Lung (tissue), 12 donors: ENCODE results near the gene ATXN10. TPM values are rescaled to one million over a fixed set of nuclear protein-coding genes. Genes with fewer than 3 reads are reported as not detected.

Experiments used
- ATAC-seq: fragments of 200-7000 bp; cut with Tn5 transposase; one replicate; pipeline ENCODE4 v1.9.1; 2020; ENCODE audit warnings: moderate number of reproducible peaks; ENCODE audit not compliant: insufficient read depth, low FRiP score
- DNase-seq, 3 donors: peaks; one replicate each; pipeline ENCODE4 v3.0.0-alpha.2; 2013 to 2017
- H3K27ac ChIP-seq, 2 donors: one replicate each; pipeline ENCODE4 v1.5.1; 2013; ENCODE audit warnings: mild to moderate bottlenecking in 2 of 2, moderate library complexity in 2 of 2, control low read depth in 1 of 2, inconsistent platforms in 1 of 2, low read depth in 1 of 2, low read length in 1 of 2
- H3K27me3 ChIP-seq, 3 donors: one replicate each; pipeline ENCODE4 v1.5.1; 2013; ENCODE audit warnings: low read length in 2 of 3; ENCODE audit not compliant: control insufficient read depth in 3 of 3, insufficient read depth in 3 of 3
- H3K36me3 ChIP-seq, 4 donors: one replicate each; pipeline ENCODE4 v1.5.1; 2013; ENCODE audit warnings: low read length in 4 of 4, mild to moderate bottlenecking in 1 of 4, moderate library complexity in 1 of 4; ENCODE audit not compliant: control insufficient read depth in 4 of 4, insufficient read depth in 4 of 4
- H3K4me1 ChIP-seq, 5 donors: one replicate each; pipeline ENCODE4 v1.5.1; 2013; ENCODE audit warnings: low read length in 5 of 5, mild to moderate bottlenecking in 2 of 5, moderate library complexity in 1 of 5; ENCODE audit not compliant: control insufficient read depth in 5 of 5, insufficient read depth in 5 of 5
- H3K4me3 ChIP-seq: one replicate; pipeline ENCODE4 v1.5.1; 2013; ENCODE audit warnings: mild to moderate bottlenecking, control low read depth, moderate library complexity
- H3K9ac ChIP-seq, 2 donors: one replicate each; pipeline ENCODE4 v1.5.1; 2013; ENCODE audit warnings: low read length in 2 of 2, control low read depth in 1 of 2; ENCODE audit not compliant: insufficient read depth in 1 of 2
- H3K9me3 ChIP-seq, 4 donors: one replicate each; pipeline ENCODE4 v1.5.1; 2013; ENCODE audit warnings: low read length in 3 of 4, mild to moderate bottlenecking in 1 of 4, moderate library complexity in 1 of 4; ENCODE audit not compliant: control insufficient read depth in 4 of 4, insufficient read depth in 3 of 4
- CTCF ChIP-seq: IDR thresholded peaks from 2 replicates; pipeline ENCODE4 v1.5.1; 2012; ENCODE audit warnings: mild to moderate bottlenecking; ENCODE audit errors: control extremely low read depth, extremely low read depth
- WGBS, 2 donors: extraction: QIAGEN DNeasy Blood & Tissue Kit; methylation state at CpG; one replicate each; pipeline ENCODE4 v1.1.7; 2013; 5-methylcytosine and 5-hydroxymethylcytosine counted together
- polyA plus RNA-seq, 2 donors: library from polyadenylated mRNA; stranded (reverse); fragments of 200-250 nt; gene quantifications; one replicate each; pipeline ENCODE4 v1.2.1, GENCODE V29; 2013
- total RNA-seq, 2 donors: library from RNA; depleted of rRNA in 1 of 2; stranded (reverse); fragments of >200 nt in 1 of 2; gene quantifications; one replicate each; pipeline ENCODE4 v1.2.1, GENCODE V29; 2014 to 2021
- donor health status: control.
- donor health status: control.
- donor health status: Bipolar disorder and iron deficiency.
- donor health status: healthy.
- donor health status: DM: yes; HTN: yes; CAD: no.

ATXN10 gene
- total and polyA plus RNA-seq, 4 donors: 41.9 to 164 (median 92.2) TPM

DNA sequence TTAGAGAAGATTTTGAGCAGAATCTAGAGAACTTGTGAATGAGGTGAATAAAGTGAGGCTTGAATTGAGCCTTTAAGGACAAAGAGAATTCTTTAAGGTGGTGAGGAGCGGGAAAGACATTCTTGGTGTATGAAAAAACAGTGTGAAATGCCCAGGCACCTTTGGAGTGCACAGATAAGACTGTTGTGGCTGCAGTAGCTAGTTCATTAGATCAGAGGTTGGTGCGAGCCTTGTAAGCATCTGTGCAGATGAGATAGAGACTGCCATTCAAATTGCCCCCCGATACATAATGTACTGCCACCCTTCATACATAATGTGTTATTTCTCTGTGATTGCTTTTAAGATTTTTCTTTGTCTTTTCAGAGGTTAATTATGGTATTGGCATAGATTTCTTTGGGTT is 31.3 kb downstream of the ATXN10 start:
- H3K36me3 ChIP-seq: peaks cover 15 to 45% (median 27%) of the 10 kb centered on the region in 4 donors
- DNase-seq (no peak), ATAC-seq (no peak)
- H3K9me3 ChIP-seq: peaks cover 0 to 3% (median 0%) of the 10 kb centered on the region in 4 donors
- no peak overlapping the region for H3K4me3 ChIP-seq
- 96 to 97% methylated on average over 3 of the region's 3 CpGs for WGBS, 2 donors
- H3K4me1 ChIP-seq: no peaks in the 10 kb centered on the region
- no peak overlapping the region for H3K9ac ChIP-seq
- H3K27me3 ChIP-seq: no peaks in the 10 kb centered on the region
- TF ChIP-seq CTCF: no peak
- H3K27ac ChIP-seq: no peak overlapping the region

DNA sequence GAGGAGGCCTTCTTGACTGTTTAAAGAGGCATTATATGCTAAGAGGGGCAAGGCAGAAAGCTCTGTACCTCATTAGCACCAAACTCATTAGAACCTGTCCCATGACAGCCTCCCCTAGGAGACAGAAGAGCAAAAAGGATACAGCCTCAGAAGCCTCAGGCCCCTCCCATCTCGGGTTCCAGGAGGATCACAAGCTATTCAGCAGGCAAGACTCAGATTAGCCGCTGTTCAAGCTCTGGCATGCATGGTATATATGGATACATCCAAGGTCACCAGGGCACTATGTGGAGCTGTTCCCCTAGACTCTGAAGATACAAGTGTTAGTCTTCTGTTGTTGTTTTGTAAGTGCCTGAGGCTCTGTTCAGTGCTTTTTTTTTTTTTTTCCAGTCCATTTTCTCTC is 32.1 kb downstream of the ATXN10 start:
- no peaks in the 10 kb centered on the region for H3K27me3 ChIP-seq
- no peaks in the 10 kb centered on the region for H3K4me1 ChIP-seq
- H3K9ac ChIP-seq: no peak overlapping the region
- ATAC-seq: no peak
- DNase-seq: no peak
- peaks cover 15 to 45% (median 26%) of the 10 kb centered on the region in 4 donors for H3K36me3 ChIP-seq
- 90 to 92% methylated on average over 2 of the region's 2 CpGs for WGBS, 2 donors
- no peak overlapping the region for H3K4me3 ChIP-seq
- H3K27ac ChIP-seq: no peak overlapping the region
- peaks cover 0 to 3% (median 0%) of the 10 kb centered on the region in 4 donors for H3K9me3 ChIP-seq
- no peak for TF ChIP-seq CTCF

DNA sequence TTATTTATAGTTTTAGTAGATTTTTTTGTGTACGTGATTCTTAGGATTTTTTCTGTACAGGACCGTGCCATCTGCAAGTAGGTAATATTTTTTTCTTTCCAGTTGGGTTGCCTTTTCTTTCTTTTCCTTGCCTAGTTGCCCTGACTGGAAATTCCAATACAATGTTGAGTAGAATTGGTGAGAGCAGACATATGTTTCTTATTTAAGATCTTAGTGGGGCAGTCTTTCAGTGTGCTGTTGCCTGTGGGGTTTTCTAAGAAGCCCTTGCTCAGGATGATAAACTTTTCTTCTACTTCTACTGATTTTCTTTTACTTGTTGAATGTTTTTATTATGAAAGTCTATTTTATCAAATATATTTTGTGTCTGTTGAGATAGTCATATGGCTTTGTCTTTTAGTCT is 33.0 kb downstream of the ATXN10 start:
- Histone ChIP-seq H3K9me3 (peaks cover 0 to 3% (median 0%) of the 10 kb centered on the region in 4 donors), H3K4me3 (no peak overlapping the region), H3K27ac (no peak overlapping the region), H3K9ac (no peak overlapping the region), H3K27me3 (no peaks in the 10 kb centered on the region), H3K36me3 (peaks cover 13 to 47% (median 28%) of the 10 kb centered on the region in 4 donors), H3K4me1 (peaks cover 0 to 8% (median 0%) of the 10 kb centered on the region in 5 donors)
- no peak for TF ChIP-seq CTCF
- DNase-seq (no peak), ATAC-seq (no peak)
- 94 to 99% methylated on average over 2 of the region's 2 CpGs for WGBS, 2 donors

- no peaks in the 10 kb centered on the region for H3K27me3 ChIP-seq
- no peak overlapping the region for H3K4me3 ChIP-seq
- peaks cover 11 to 41% (median 25%) of the 10 kb centered on the region in 4 donors for H3K36me3 ChIP-seq
- no peak for TF ChIP-seq CTCF
- 91 to 94% methylated on average over 2 of the region's 2 CpGs for WGBS, 2 donors
- peaks cover 0 to 20% (median 0%) of the 10 kb centered on the region in 5 donors for H3K4me1 ChIP-seq
- ATAC-seq: no peak
- no peak for DNase-seq
- no peak overlapping the region for H3K9ac ChIP-seq
- peaks cover 0 to 3% (median 0%) of the 10 kb centered on the region in 4 donors for H3K9me3 ChIP-seq
- no peak overlapping the region for H3K27ac ChIP-seq
Observed at GRCh38 chr22:45707605-45708004, 36.0 kb downstream of the ATXN10 start.
